Stimulated activated CD4-positive, alpha-beta T cell treated with anti-CD3 and anti-CD28 coated beads, Interleukin-1b, Interleukin-23, amount 100 ng/mL, for 24 hours (primary cell): ENCODE results near the gene VASP.
"Not testable (repeated sequence)": the region's sequence is repeated elsewhere in the genome, so short reads cannot be mapped to it uniquely, and the experiment has no call there.

Experiments used
- DNase-seq, 4 experiments: peaks; one replicate each; pipeline ENCODE4 v3.0.0-alpha.2; 2020; ENCODE audit warnings: low read depth in 4 of 4, low spot score in 1 of 4

VASP gene

DNA sequence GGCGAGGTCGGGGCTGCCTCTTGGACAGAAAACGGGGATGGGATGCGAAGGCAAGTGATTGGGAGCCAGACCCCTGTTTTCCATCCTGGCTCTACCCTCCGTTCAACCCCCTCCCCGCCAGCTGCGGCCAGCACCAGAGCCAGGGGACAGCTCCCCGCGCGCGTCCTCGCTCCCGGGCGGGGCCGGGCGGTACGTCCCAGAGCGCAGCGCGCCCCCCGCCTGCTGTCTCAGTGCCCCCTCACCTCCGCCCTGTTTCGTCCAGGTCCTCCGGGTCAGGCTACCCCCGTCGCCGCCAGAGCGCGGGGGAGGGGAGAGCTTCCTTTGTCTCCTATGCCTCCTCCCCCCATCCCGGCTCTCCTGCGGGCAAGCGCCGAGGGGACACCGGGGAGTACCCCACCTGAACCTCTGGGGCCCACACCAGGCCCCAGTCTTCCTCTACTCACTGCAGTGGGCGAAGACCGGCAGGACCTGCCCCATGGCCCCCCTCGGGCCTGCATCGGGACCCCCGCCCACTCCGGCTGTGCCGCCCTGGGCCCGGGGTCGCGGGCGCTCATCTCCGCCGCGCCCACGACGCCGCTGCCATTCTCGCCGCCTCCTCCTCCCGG, 10.8 kb upstream of the VASP start:
- DNase-seq: peak in 1 of 4 experiments; percentile 28

GRCh38 chr19:45497791-45498190, 9.5 kb upstream of the VASP start:
- no peak for DNase-seq

DNA sequence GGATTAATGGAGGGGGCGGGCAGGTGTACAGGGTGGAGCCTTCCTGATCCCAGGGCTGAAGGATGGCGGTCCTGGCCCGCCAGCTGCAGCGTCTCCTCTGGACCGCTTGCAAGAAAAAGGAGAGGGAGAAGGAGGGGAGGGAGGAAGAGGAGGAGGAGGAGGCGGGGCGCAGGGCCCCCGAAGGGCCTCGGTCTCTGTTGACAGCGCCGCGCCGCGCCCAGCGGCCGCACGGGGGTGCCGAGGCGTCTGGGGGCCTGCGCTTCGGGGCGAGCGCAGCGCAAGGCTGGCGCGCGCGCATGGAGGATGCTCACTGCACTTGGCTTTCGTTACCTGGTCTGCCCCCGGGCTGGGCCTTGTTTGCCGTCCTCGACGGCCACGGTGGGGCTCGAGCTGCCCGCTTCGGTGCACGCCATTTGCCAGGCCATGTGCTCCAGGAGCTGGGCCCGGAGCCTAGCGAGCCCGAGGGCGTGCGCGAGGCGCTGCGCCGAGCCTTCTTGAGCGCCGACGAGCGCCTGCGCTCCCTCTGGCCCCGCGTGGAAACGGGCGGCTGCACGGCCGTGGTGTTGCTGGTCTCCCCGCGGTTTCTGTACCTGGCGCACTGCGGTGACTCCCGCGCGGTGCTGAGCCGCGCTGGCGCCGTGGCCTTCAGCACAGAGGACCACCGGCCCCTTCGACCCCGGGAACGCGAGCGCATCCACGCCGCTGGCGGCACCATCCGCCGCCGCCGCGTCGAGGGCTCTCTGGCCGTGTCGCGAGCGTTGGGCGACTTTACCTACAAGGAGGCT, 8.7 kb upstream of the VASP start, which contains the start of gene PPM1N:
Gene PPM1N (plus strand): TSS at position 33 of the 785 bp plus-strand sequence. CDS start 30 bp downstream, at position 63.
- peak in 2 of 4 experiments; percentile 39 to 51 for DNase-seq

DNA sequence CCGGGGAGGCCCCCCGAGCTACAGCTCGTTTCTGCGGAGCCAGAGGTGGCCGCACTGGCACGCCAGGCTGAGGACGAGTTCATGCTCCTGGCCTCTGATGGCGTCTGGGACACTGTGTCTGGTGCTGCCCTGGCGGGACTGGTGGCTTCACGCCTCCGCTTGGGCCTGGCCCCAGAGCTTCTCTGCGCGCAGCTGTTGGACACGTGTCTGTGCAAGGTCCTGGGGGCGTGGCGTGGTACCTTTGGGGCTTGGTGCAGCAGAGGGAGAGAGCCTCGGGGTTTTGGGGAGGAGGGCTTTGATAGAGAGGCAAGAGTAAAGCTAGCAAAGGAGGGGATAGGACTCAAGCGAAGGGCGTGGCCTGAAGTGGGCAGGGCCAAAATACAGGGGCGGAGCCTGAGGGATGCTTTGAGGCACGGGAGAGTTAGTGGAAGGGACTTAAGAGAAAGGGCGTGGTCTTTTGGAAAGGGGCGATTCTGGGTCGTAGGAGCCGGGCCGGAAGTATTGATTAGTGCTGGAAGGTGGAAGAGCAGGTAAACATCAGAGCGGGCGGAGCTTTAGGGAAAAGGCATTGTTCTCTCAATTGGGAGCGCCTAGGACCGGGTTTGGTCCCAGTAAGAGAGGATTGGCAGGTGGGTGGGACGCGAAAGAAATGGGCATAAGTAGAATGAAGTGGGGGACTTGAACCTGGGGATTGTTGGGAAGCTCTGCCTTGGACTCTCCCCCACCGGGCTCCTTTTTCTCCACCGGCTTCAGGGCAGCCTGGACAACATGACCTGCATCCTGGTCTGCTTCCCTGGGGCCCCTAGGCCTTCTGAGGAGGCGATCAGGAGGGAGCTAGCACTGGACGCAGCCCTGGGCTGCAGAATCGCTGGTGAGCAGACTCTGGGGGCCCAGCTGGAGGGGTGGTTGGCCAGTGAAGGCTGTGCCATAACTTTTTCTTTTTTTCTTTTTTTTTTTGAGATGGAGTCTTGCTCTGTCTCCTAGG, 7.8 kb upstream of the VASP start:
- peak in 2 of 4 experiments; percentile 48 to 62 for DNase-seq

DNA sequence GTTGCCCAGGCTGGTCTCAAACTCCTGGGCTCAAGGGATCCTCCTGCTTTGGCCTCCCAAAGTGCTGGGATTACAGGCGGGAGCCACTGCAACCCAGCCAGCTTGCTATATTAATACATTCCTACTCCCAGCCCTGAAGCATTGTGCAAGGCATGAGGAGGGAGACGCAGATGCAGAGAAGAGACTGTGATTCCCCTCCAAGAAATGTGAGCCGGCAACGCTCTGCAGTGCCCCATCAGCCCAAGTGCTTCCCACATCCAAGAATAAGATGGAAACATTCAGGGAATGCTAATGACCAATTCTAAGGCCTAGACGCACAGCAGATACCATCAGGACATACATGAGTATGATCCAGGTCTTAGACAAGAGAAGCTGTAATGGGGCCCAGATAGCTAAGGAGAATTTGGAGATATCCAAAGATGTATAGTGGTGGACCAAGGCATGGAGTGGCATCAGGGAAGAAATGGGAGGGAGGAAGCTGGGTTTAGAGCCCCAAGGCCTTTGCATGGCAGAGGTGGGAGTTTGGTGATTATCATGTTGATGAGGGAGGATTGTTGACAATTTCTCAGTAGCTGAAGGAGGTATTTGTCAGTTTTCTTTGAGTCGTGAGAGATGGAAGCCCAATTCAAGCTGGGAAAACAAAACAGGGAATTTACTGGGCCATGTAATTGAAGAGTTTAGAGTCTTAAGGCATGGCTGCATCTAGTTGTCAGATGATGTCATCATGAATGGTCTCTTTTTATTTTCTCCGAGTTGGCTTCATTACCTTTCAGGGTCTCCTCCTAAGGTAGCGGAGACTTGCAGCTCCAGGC, 6.2 kb upstream of the VASP start:
- DNase-seq: no peak

- no peak for DNase-seq
These were observed 5.6 kb upstream of the VASP start for GRCh38 chr19:45501730-45502014.

DNA sequence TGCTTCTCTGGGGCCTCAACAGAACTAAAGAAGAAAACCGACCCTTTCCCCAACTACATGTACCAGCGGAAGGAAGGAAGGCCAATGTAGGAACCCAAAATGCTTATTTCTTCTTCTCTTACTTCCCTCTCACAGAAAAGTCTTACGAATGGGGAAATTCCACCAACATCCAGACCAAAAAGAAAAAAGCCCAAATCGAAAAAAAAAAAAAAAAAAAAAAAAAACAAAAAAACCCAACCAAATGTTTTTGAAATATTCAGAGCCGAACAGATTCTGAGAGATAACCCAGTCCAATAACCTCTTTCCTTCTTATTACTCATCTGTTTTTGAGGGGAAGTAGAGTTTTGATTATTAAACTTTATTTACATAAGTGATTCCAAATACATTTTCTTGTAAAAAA, 5.2 kb upstream of the VASP start:
- DNase-seq: no peak

DNA sequence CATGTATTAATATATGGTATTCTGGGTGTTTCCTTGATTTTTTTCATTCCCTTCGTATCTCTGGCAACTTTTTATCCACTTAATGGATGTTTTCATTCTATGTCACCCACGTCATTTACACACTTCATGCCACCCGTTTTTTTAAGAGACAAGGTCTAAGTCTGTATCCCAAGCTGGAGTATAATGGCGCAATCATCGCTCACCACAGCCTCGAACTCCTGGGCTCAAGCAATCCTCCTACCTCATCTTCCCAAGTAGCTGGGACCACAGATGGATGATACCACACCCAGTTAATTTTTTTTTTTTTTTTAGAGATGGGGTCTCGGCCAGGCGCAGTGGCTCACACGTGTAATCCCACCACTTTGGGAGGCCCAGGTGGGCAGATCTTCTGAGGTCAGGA, 3.4 kb upstream of the VASP start:
- no peak for DNase-seq

DNA sequence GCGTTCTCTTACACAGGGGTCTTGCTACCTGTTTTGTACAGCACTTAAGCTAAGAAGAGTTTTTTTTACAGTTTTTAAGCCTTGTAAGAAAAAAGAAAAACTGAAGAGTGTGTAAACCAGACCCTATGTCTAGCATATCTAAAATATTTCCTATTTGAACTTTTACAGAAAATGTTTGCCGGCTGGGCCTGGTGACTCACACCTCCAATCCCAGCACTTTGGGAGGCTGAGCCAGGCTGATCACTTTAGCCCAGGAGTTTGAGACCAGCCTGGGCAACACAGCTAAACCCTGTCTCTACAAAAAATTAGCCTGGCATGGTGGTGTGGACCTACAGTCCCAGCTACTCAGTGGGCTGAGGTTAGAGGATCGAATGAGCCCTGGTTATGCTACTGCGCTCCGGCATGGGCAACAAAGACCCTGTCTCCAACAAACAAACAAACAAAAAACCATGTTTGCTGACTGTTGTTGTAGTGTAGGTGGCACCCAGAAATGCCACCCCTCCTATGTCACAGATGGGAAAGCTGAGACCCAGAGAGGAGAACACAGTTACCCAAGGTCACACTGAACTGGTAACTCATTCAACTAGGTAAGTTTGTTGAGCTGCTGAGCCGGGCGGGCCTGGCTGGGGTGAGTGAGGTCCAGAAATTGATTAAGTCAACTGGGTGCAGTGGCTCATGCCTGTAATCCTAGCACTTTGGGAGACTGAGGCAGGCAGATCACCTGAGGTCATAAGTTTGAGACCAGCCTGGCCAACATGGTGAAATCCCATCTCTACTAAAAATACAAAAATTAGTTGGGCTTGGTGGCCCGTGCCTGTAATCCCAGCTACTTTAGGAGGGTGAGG, 1.9 kb upstream of the VASP start:
- DNase-seq: no peak

GRCh38 chr19:45505996-45506245, 1.4 kb upstream of the VASP start:
- DNase-seq: no peak

- peak; percentile 99 for DNase-seq
These were observed 862 bp upstream of the VASP start for GRCh38 chr19:45506246-45506988.

GRCh38 chr19:45507872-45508416, 665 bp downstream of the VASP start:
- DNase-seq: no peak

DNA sequence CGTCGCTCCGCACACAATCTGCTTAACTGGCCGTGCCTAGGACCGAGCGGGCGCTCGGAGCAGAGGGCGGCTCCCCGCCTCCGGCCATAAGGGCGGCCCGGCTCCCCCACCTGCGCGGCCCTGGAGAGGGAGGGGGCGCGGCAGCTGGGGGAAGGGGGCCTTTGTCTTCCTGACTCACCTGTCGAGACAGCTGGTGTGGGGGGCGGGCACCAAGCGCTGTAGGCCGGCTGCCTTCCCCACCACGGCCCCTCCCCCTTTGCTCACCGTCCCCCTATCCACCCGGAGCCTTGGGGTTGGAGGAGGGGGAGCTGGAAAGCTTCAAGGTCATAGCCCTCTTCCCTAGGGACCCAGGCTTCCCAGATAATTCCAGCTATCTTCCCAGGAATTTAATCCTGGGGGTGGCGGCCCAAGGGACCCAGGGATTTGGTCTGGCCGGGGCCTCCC, 1.2 kb downstream of the VASP start:
- peak in 1 of 4 experiments; percentile 52 for DNase-seq

DNA sequence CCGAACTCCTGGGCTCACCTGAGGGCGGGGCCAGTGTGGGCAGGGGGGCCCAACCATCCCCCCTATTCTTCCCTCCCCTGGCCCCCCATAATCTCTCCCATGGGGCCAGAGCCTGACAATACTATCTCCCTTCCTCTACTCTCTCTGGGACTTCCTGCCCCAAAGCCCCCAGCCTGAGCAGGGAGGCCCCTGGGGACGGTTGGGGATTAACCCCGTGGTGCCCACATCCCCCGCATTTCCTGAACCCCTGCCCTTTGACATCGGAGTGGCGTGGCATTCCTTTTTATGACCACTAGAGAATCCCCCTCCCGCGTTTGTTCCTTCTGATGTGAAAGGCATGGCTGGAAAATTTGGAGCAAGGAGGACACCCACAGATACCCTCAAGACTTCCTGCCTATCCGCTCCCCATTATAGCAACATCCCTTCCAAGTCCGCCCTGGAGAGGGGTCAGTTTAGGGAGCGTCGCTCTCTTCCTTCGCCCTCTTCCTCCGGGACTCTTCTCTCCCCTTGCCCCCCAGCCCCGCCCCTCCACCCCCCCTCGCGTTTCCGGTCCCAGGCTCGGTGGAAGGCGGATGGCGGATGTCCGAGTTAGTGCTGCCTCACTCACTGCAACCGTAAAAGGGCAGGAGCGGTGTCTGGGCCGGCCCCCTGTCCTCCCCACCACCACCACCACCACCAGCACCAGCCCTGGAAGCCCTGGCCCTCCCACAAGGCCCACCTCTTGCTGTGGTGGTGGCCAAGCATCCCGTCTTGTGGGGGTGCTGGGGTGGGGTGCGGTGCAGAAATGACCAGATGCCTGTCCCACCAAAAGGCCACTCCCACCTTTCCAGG, 1.8 kb downstream of the VASP start:
- peak in 1 of 4 experiments; percentile 38 for DNase-seq

GRCh38 chr19:45509692-45510015, 2.4 kb downstream of the VASP start:
- no peak for DNase-seq

DNA sequence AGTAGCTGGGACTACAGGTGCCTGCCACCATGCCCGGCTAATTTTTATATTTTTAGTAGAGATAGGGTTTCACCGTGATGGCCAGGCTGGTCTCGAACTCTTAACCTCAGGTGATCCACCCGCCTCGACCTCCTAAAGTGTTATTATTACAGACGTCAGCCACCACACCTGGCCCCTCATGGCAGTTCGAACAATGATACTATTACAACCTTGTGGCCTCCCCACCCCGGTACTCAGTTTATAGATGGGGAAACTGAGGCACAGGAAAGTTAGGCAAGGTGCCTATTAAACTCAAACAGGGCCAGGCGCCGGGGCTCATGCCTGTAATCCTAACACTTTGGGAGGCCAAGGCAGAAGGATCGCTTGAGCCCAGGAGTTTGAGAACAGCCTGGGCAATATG, 3.1 kb downstream of the VASP start:
- DNase-seq: not testable (repeated sequence)

DNA sequence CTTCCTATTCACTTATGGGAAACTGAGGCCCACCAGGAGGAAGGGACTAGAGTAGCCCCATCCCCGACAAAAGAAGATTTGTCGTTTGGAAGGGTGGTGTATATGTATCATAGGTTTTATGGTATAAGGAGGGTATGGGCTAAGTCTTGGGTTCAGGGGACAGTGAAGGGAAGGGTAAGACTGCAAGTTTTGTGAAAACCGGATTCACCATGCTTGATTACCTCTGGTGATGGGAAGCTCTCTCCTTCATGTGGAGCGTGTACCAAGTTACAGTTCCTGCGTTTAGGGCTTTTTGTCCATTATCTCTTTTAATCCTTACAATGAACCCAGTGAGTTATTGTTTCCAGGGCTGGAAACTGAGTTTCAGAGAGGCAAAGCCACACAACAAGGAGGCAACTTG, 3.8 kb downstream of the VASP start:
- no peak for DNase-seq

GRCh38 chr19:45512881-45513483, 5.7 kb downstream of the VASP start:
- no peak for DNase-seq
